ENCODE measurements around the gene HTRA3. TPM values are rescaled to one million over a fixed set of nuclear protein-coding genes. Genes with fewer than 3 reads are reported as not detected.

Gene HTRA3
- total RNA-seq, 2 donors from 2014 or later: 52.6 to 55.5 TPM

GRCh38 chr4:8257854-8258253 is 11.7 kb upstream of the HTRA3 start:
- Histone ChIP-seq H3K27me3 (replicated peaks; ENCODE audit: insufficient read depth) (peaks cover 4% of the 10 kb centered on the region), H3K9me3 (no peaks in the 10 kb centered on the region), H3K4me3 (no peak overlapping the region), H3K36me3 (no peaks in the 10 kb centered on the region), H3K27ac (no peak overlapping the region), H3K4me1 (ENCODE audit: control insufficient read depth in 1 of 2, low read depth in 2 of 2) (peaks cover 0 to 9% of the 10 kb centered on the region in 2 donors)
- no peak for TF ChIP-seq CTCF (IDR thresholded peaks at IDR 0.05)
- ATAC-seq (ENCODE audit: insufficient number of reproducible peaks, low FRiP score, low read depth) (no peak), DNase-seq (ENCODE audit: low spot score) (no peak)

GRCh38 chr4:8258552-8259212 is 10.9 kb upstream of the HTRA3 start:
- TF ChIP-seq CTCF (IDR thresholded peaks at IDR 0.05): no peak
- no peaks in the 10 kb centered on the region for H3K9me3 ChIP-seq
- no peak for ATAC-seq (ENCODE audit: insufficient number of reproducible peaks, low FRiP score, low read depth)
- no peaks in the 10 kb centered on the region for H3K36me3 ChIP-seq
- H3K27me3 ChIP-seq (replicated peaks; ENCODE audit: insufficient read depth): peaks cover 4% of the 10 kb centered on the region
- DNase-seq (ENCODE audit: low spot score): no peak
- peaks cover 0 to 9% of the 10 kb centered on the region in 2 donors for H3K4me1 ChIP-seq (ENCODE audit: control insufficient read depth in 1 of 2, low read depth in 2 of 2)
- H3K27ac ChIP-seq: no peak overlapping the region
- H3K4me3 ChIP-seq: no peak overlapping the region

- peaks cover 4% of the 10 kb centered on the region for H3K27me3 ChIP-seq (replicated peaks; ENCODE audit: insufficient read depth)
- H3K9me3 ChIP-seq: no peaks in the 10 kb centered on the region
- H3K27ac ChIP-seq: no peak overlapping the region
- ATAC-seq (ENCODE audit: insufficient number of reproducible peaks, low FRiP score, low read depth) (peak; percentile 9), DNase-seq (ENCODE audit: low spot score) (no peak)
- no peak overlapping the region for H3K4me3 ChIP-seq
- no peak for TF ChIP-seq CTCF (IDR thresholded peaks at IDR 0.05)
- H3K36me3 ChIP-seq: no peaks in the 10 kb centered on the region
- peaks cover 0 to 9% of the 10 kb centered on the region in 2 donors for H3K4me1 ChIP-seq (ENCODE audit: control insufficient read depth in 1 of 2, low read depth in 2 of 2)
These were observed 9.7 kb upstream of the HTRA3 start for GRCh38 chr4:8259743-8260430.

GRCh38 chr4:8260656-8261111 is 8.9 kb upstream of the HTRA3 start:
- no peaks in the 10 kb centered on the region for H3K9me3 ChIP-seq
- ATAC-seq (ENCODE audit: insufficient number of reproducible peaks, low FRiP score, low read depth) (peak; percentile 40), DNase-seq (ENCODE audit: low spot score) (no peak)
- H3K36me3 ChIP-seq: no peaks in the 10 kb centered on the region
- H3K27me3 ChIP-seq (replicated peaks; ENCODE audit: insufficient read depth): peaks cover 4% of the 10 kb centered on the region
- TF ChIP-seq CTCF (IDR thresholded peaks at IDR 0.05): no peak
- H3K4me3 ChIP-seq: no peak overlapping the region
- no peak overlapping the region for H3K27ac ChIP-seq
- peaks cover 0 to 9% of the 10 kb centered on the region in 2 donors for H3K4me1 ChIP-seq (ENCODE audit: control insufficient read depth in 1 of 2, low read depth in 2 of 2)

GRCh38 chr4:8261851-8262535 is 7.6 kb upstream of the HTRA3 start:
- TF ChIP-seq CTCF (IDR thresholded peaks at IDR 0.05): no peak
- DNase-seq (ENCODE audit: low spot score) (no peak), ATAC-seq (ENCODE audit: insufficient number of reproducible peaks, low FRiP score, low read depth) (no peak)
- Histone ChIP-seq H3K4me3 (no peak overlapping the region), H3K27me3 (replicated peaks; ENCODE audit: insufficient read depth) (peaks cover 4% of the 10 kb centered on the region), H3K9me3 (no peaks in the 10 kb centered on the region), H3K27ac (no peak overlapping the region), H3K4me1 (ENCODE audit: control insufficient read depth in 1 of 2, low read depth in 2 of 2) (peaks cover 0 to 12% of the 10 kb centered on the region in 2 donors), H3K36me3 (no peaks in the 10 kb centered on the region)

All from thoracic aorta (tissue), 2 donors.